Breast epithelium (tissue), 4 donors: ENCODE measurements around the gene TTC39A. TPM values are rescaled to one million over a fixed set of nuclear protein-coding genes. Genes with fewer than 3 reads are reported as not detected.

Experiments used
- DNase-seq, 2 donors: peaks; one replicate each; pipeline ENCODE4 v3.0.0-alpha.2; 2019; ENCODE audit warnings: low spot score in 2 of 2
- H3K27ac ChIP-seq, 2 donors: fragments of 200-600 bp; sonication (generic) in 1 of 2; one replicate each; pipeline ENCODE4 v1.5.1; 2016 to 2019; ENCODE audit warnings: mild to moderate bottlenecking in 1 of 2
- H3K27me3 ChIP-seq, 2 donors: fragments of 200-600 bp; sonication (generic) in 1 of 2; one replicate each; pipeline versions ENCODE4 v1.5.1 to v1.6.0; 2017 to 2019; ENCODE audit warnings: control low read depth in 1 of 2, mild to moderate bottlenecking in 1 of 2
- H3K36me3 ChIP-seq: fragments of 200-600 bp; one replicate; pipeline ENCODE4 v1.5.1; 2019
- H3K4me1 ChIP-seq, 2 donors: fragments of 200-600 bp; sonication (generic); one replicate each; pipeline ENCODE4 v1.5.1; 2016 to 2019; ENCODE audit warnings: control low read depth in 1 of 2
- H3K4me3 ChIP-seq, 3 donors: fragments of 200-600 bp; sonication (generic); 1 replicate in 2 of 3; 2 replicates in 1 of 3; pipeline ENCODE4 v1.5.1; 2016 to 2019; ENCODE audit warnings: mild to moderate bottlenecking in 3 of 3, moderate library complexity in 2 of 3
- H3K9me3 ChIP-seq, 2 donors: fragments of 200-600 bp; sonication (generic) in 1 of 2; one replicate each; pipeline ENCODE4 v1.5.1; 2016 to 2019; ENCODE audit warnings: control low read depth in 1 of 2
- CTCF ChIP-seq, 3 donors: fragments of 450-650 bp; IDR thresholded peaks; one replicate each; pipeline ENCODE4 v1.5.1; 2016 to 2017; ENCODE audit warnings: antibody characterized with exemption in 3 of 3, mild to moderate bottlenecking in 3 of 3, moderate library complexity in 3 of 3
- POLR2A ChIP-seq: fragments of 450-650 bp; IDR thresholded peaks from one replicate; pipeline ENCODE4 v1.6.1; 2016; ENCODE audit warnings: antibody characterized with exemption, mild to moderate bottlenecking, moderate library complexity
- POLR2AphosphoS5 ChIP-seq, 3 donors: sonication (generic); formaldehyde crosslinking; IDR thresholded peaks; one replicate each; pipeline ENCODE4 v1.6.1; 2017; ENCODE audit warnings: antibody characterized with exemption in 3 of 3
- intact Hi-C: fragments of 100-400 bp; cut with DNase I; formaldehyde crosslinking; loops from one replicate; pipeline ENCODE4 v1.15.1; 2023; ENCODE audit warnings: low total_unique reads
- total RNA-seq, 3 donors: library from RNA; depleted of rRNA; stranded (reverse); fragments of >200 nt; gene quantifications; one replicate each; pipeline ENCODE4 v1.1.0, GENCODE V29; 2016

TTC39A gene
- total RNA-seq, 3 donors from 2014 or later = 0.96 to 111 (median 72.1) TPM

- intact Hi-C loops = no loop called here
- Histone ChIP-seq H3K27me3 (no peaks in the 10 kb centered on the region), H3K36me3 (peaks cover under 1% of the 10 kb centered on the region), H3K4me1 (no peaks in the 10 kb centered on the region), H3K9me3 (no peaks in the 10 kb centered on the region), H3K4me3 (no peak overlapping the region), H3K27ac (no peak overlapping the region)
- DNase-seq = no peak
- no peak for TF ChIP-seq CTCF (IDR thresholded peaks at IDR 0.05)
- no peak for TF ChIP-seq POLR2A
- TF ChIP-seq POLR2AphosphoS5 (IDR thresholded peaks at IDR 0.05) = no peak
Observed at GRCh38 chr1:51365774-51366173, 35.4 kb upstream of the TTC39A start.

- Histone ChIP-seq H3K4me3 (no peak overlapping the region), H3K36me3 (peaks cover 7% of the 10 kb centered on the region), H3K27ac (no peak overlapping the region), H3K9me3 (no peaks in the 10 kb centered on the region), H3K4me1 (no peaks in the 10 kb centered on the region), H3K27me3 (no peaks in the 10 kb centered on the region)
- no peak for DNase-seq
- intact Hi-C loops = no loop called here
- no peak for TF ChIP-seq POLR2A
- TF ChIP-seq CTCF (IDR thresholded peaks at IDR 0.05) = no peak
- no peak for TF ChIP-seq POLR2AphosphoS5 (IDR thresholded peaks at IDR 0.05)
Observed at GRCh38 chr1:51359879-51360278, 29.5 kb upstream of the TTC39A start.

- peaks cover 3% of the 10 kb centered on the region for H3K36me3 ChIP-seq
- intact Hi-C loops = no loop called here
Observed at GRCh38 chr1:51355382-51355781, 25.0 kb upstream of the TTC39A start.

GRCh38 chr1:51354416-51354815, 24.1 kb upstream of the TTC39A start:
- peaks cover 3% of the 10 kb centered on the region for H3K36me3 ChIP-seq
- no peaks in the 10 kb centered on the region for H3K9me3 ChIP-seq
- intact Hi-C loops = no loop called here
- no peak for DNase-seq
- no peaks in the 10 kb centered on the region for H3K4me1 ChIP-seq
- H3K4me3 ChIP-seq = no peak overlapping the region
- H3K27me3 ChIP-seq = no peaks in the 10 kb centered on the region
- no peak overlapping the region for H3K27ac ChIP-seq
- TF ChIP-seq POLR2A (no peak), CTCF (IDR thresholded peaks at IDR 0.05) (no peak), POLR2AphosphoS5 (IDR thresholded peaks at IDR 0.05) (no peak)

More at GRCh38 chr1:51355382-51355781, 25.0 kb upstream of the TTC39A start:
- no peaks in the 10 kb centered on the region for H3K27me3 ChIP-seq
- H3K27ac ChIP-seq = no peak overlapping the region
- H3K4me3 ChIP-seq = no peak overlapping the region
- H3K4me1 ChIP-seq = no peaks in the 10 kb centered on the region
- TF ChIP-seq POLR2A (no peak), POLR2AphosphoS5 (IDR thresholded peaks at IDR 0.05) (no peak), CTCF (IDR thresholded peaks at IDR 0.05) (no peak)
- H3K9me3 ChIP-seq = no peaks in the 10 kb centered on the region
- DNase-seq = no peak

GRCh38 chr1:51351907-51352306, 21.5 kb upstream of the TTC39A start:
- no peaks in the 10 kb centered on the region for H3K4me1 ChIP-seq
- intact Hi-C loops = no loop called here
- no peaks in the 10 kb centered on the region for H3K9me3 ChIP-seq
- H3K27ac ChIP-seq = no peak overlapping the region
- peaks cover 3% of the 10 kb centered on the region for H3K36me3 ChIP-seq
- H3K27me3 ChIP-seq = no peaks in the 10 kb centered on the region
- DNase-seq = no peak
- TF ChIP-seq POLR2A (no peak), POLR2AphosphoS5 (IDR thresholded peaks at IDR 0.05) (no peak), CTCF (IDR thresholded peaks at IDR 0.05) (no peak)
- H3K4me3 ChIP-seq = no peak overlapping the region
